Hepatocyte (in vitro differentiated cells): ENCODE measurements around the gene EIF3A.

Source experiments
- CTCF ChIP-seq: fragments of 200-600 bp; sonication (generic); IDR thresholded peaks from 2 replicates; pipeline ENCODE4 v1.5.1; 2016; ENCODE audit warnings: antibody characterized with exemption, mild to moderate bottlenecking; ENCODE audit not compliant: poor library complexity
- EZH2 ChIP-seq: fragments of 200-600 bp; sonication (generic); IDR thresholded peaks from 2 replicates; pipeline ENCODE4 v1.6.1; 2016; ENCODE audit warnings: antibody characterized with exemption, mild to moderate bottlenecking, borderline replicate concordance
- EZH2phosphoT487 ChIP-seq: fragments of 200-600 bp; sonication (generic); IDR thresholded peaks from one replicate; pipeline ENCODE4 v1.6.1; 2018; ENCODE audit warnings: antibody characterized with exemption, mild to moderate bottlenecking, low read depth, moderate library complexity; ENCODE audit not compliant: unreplicated experiment, severe bottlenecking

- no peak for TF ChIP-seq CTCF
- TF ChIP-seq EZH2: no peak
- TF ChIP-seq EZH2phosphoT487: no peak
These were observed 78.7 kb downstream of the EIF3A start for GRCh38 chr10:119001717-119002500.
